SK-N-SH (cell line): ENCODE measurements around the gene TMED6.

ENCODE experiments used
- CTCF ChIP-seq: fragments of 200-600 bp; sonication (generic); IDR thresholded peaks from 2 replicates; pipeline ENCODE4 v1.6.1; 2017; ENCODE audit warnings: antibody characterized with exemption, mild to moderate bottlenecking, moderate library complexity
- EP300 ChIP-seq, 2 experiments: IDR thresholded peaks; 2 replicates each; pipeline versions ENCODE4 v1.4.0 to v1.6.1; 2012; ENCODE audit warnings: borderline replicate concordance in 1 of 2, low read depth in 1 of 2, low read length in 1 of 2
- POLR2AphosphoS5 ChIP-seq: IDR thresholded peaks from 2 replicates; pipeline ENCODE4 v1.6.1; 2012; ENCODE audit warnings: low read depth, low read length
- REST ChIP-seq: IDR thresholded peaks from 2 replicates; pipeline ENCODE4 v1.6.1; 2012; ENCODE audit warnings: mild to moderate bottlenecking, low read depth, low read length, moderate library complexity
- RXRA ChIP-seq: IDR thresholded peaks from 2 replicates; pipeline ENCODE4 v1.4.0; 2012; ENCODE audit warnings: low read depth, mild to moderate bottlenecking, borderline replicate concordance
- TAF1 ChIP-seq: IDR thresholded peaks from 2 replicates; pipeline ENCODE4 v1.6.1; 2012; ENCODE audit warnings: low read depth, mild to moderate bottlenecking, low read length, moderate library complexity, borderline replicate concordance

GRCh38 chr16:69386596-69386995, 35.0 kb upstream of the TMED6 start:
- TF ChIP-seq CTCF (no peak), EP300 (IDR thresholded peaks at IDR 0.05; ENCODE audit: borderline replicate concordance in 1 of 2, low read depth in 1 of 2, low read length in 1 of 2) (no peak), TAF1 (no peak), REST (no peak), POLR2AphosphoS5 (no peak), RXRA (no peak)
